H1 (cell line): ENCODE measurements around the gene CST11. TPM values are rescaled to one million over a fixed set of nuclear protein-coding genes. Genes with fewer than 3 reads are reported as not detected.

Experiments used
- CTCF ChIA-PET: fragments of 300-600 bp; sonication (Branson Sonifier 250); formaldehyde crosslinking; loops from one replicate; lab custom pipeline; 2021; ENCODE audit not compliant: partially characterized antibody; lab: Charles Lee
- POLR2A ChIA-PET: fragments of 300-600 bp; sonication (Branson Sonifier 250); formaldehyde crosslinking; loops from one replicate; lab custom pipeline; 2021; ENCODE audit warnings: inconsistent platforms; ENCODE audit not compliant: partially characterized antibody; lab: Charles Lee
- DNase-seq, 2 experiments: peaks; one replicate each; pipeline versions ENCODE4 v3.0.0 to v3.0.0-alpha.2; 2010 to 2022; ENCODE audit warnings: low spot score in 2 of 2, low read depth in 1 of 2, mixed read lengths in 1 of 2
- FAIRE-seq: peaks from 2 replicates; lab custom pipeline; 2011; peaks lifted over from hg19 to GRCh38; lab: Jason Lieb, UNC
- H2AFZ ChIP-seq: 2 replicates; pipeline ENCODE4 v1.8.1; 2012; ENCODE audit warnings: low read length, inconsistent platforms
- H2AK5ac ChIP-seq: 2 replicates; pipeline ENCODE4 v1.6.1; 2013; ENCODE audit warnings: low read depth, low read length
- H2BK120ac ChIP-seq: replicated peaks from 2 replicates; pipeline ENCODE3; 2013; ENCODE audit warnings: low read depth, low read length, inconsistent platforms
- H2BK12ac ChIP-seq: 2 replicates; pipeline ENCODE4 v1.6.1; 2013; ENCODE audit warnings: low read depth, low read length
- H2BK15ac ChIP-seq: 2 replicates; pipeline ENCODE4 v1.6.1; 2013; ENCODE audit warnings: low read length
- H2BK20ac ChIP-seq: 2 replicates; pipeline ENCODE4 v1.6.1; 2013; ENCODE audit warnings: low read length
- H2BK5ac ChIP-seq: 2 replicates; pipeline ENCODE4 v1.6.1; 2013; ENCODE audit warnings: low read depth, low read length
- H3K14ac ChIP-seq: 2 replicates; pipeline ENCODE4 v1.6.1; 2013; ENCODE audit warnings: inconsistent platforms; ENCODE audit not compliant: insufficient read length
- H3K18ac ChIP-seq: 2 replicates; pipeline ENCODE4 v1.6.1; 2013; ENCODE audit warnings: low read length; ENCODE audit errors: extremely low read depth
- H3K23ac ChIP-seq: 2 replicates; pipeline ENCODE4 v1.6.1; 2013; ENCODE audit warnings: inconsistent platforms; ENCODE audit not compliant: insufficient read length
- H3K23me2 ChIP-seq: 2 replicates; pipeline ENCODE4 v1.6.1; 2013; ENCODE audit warnings: low read depth, low read length
- H3K27ac ChIP-seq: 2 replicates; pipeline ENCODE4 v1.6.1; 2011; ENCODE audit warnings: low read depth, low read length, inconsistent platforms
- H3K27me3 ChIP-seq, 4 experiments: replicated peaks in 1 of 4; 1 replicate in 1 of 4; 2 replicates in 3 of 4; pipeline versions ENCODE4 v1.6.1 to v1.8.1; 2011 to 2013; ENCODE audit warnings: low read length in 3 of 4, mild to moderate bottlenecking in 3 of 4, inconsistent platforms in 2 of 4, mixed read lengths in 2 of 4, moderate library complexity in 1 of 4; ENCODE audit not compliant: control insufficient read depth in 3 of 4, insufficient read depth in 3 of 4; ENCODE audit errors: extremely low read depth in 1 of 4
- H3K36me3 ChIP-seq, 4 experiments: 2 replicates each; pipeline versions ENCODE4 v1.6.1 to v1.8.1; 2011 to 2013; ENCODE audit warnings: mild to moderate bottlenecking in 4 of 4, low read length in 3 of 4, moderate library complexity in 2 of 4, control low read depth in 1 of 4, inconsistent platforms in 1 of 4; ENCODE audit not compliant: insufficient read depth in 4 of 4, control insufficient read depth in 2 of 4
- H3K4ac ChIP-seq: replicated peaks from 2 replicates; pipeline ENCODE3; 2013; ENCODE audit warnings: low read length, low read depth, mixed read lengths, inconsistent platforms; ENCODE audit not compliant: insufficient read length
- H3K4me1 ChIP-seq, 4 experiments: replicated peaks in 1 of 4; 1 replicate in 1 of 4; 2 replicates in 3 of 4; pipeline versions ENCODE4 v1.6.1 to v1.8.1; 2011 to 2013; ENCODE audit warnings: low read length in 3 of 4, inconsistent platforms in 2 of 4, mixed read lengths in 1 of 4; ENCODE audit not compliant: insufficient read depth in 4 of 4, control insufficient read depth in 3 of 4
- H3K4me2 ChIP-seq, 2 experiments: 2 replicates each; pipeline versions ENCODE4 v1.6.1 to v1.8.1; 2011 to 2013; ENCODE audit warnings: low read depth in 2 of 2, low read length in 2 of 2, control low read depth in 1 of 2, inconsistent platforms in 1 of 2, mild to moderate bottlenecking in 1 of 2; ENCODE audit not compliant: insufficient read depth in 1 of 2
- H3K4me3 ChIP-seq, 4 experiments: fragments of 200-600, 300-600 bp in 1 of 4; sonication (generic), shearing (Covaris generic), sonication (Bioruptor Twin) in 1 of 4; 2 replicates each; pipeline versions ENCODE4 v1.5.1 to v1.8.1; 2011 to 2016; ENCODE audit warnings: low read length in 4 of 4, low read depth in 3 of 4, control low read depth in 2 of 4, inconsistent platforms in 2 of 4, mild to moderate bottlenecking in 2 of 4, mixed read lengths in 1 of 4, moderate library complexity in 1 of 4; ENCODE audit not compliant: insufficient read depth in 2 of 4; ENCODE audit errors: extremely low read depth in 1 of 4
- H3K56ac ChIP-seq: replicated peaks from 2 replicates; pipeline ENCODE3; 2013; ENCODE audit warnings: low read depth, mild to moderate bottlenecking, mixed read lengths, low read length, inconsistent platforms; ENCODE audit not compliant: insufficient read length
- H3K79me1 ChIP-seq: 2 replicates; pipeline ENCODE4 v1.6.1; 2013; ENCODE audit warnings: low read depth, low read length, control low read depth
- H3K79me2 ChIP-seq, 2 experiments: 2 replicates each; pipeline versions ENCODE4 v1.6.1 to v1.8.1; 2012 to 2013; ENCODE audit warnings: low read length in 2 of 2, mild to moderate bottlenecking in 2 of 2, inconsistent platforms in 1 of 2; ENCODE audit not compliant: insufficient read depth in 2 of 2, control insufficient read depth in 1 of 2
- H3K9ac ChIP-seq, 4 experiments: replicated peaks in 1 of 4; 1 replicate in 1 of 4; 2 replicates in 3 of 4; pipeline versions ENCODE4 v1.6.1 to v1.8.1; 2011 to 2013; ENCODE audit warnings: low read depth in 3 of 4, low read length in 3 of 4, control low read depth in 2 of 4, mild to moderate bottlenecking in 2 of 4, moderate library complexity in 2 of 4, inconsistent platforms in 1 of 4; ENCODE audit errors: extremely low read depth in 1 of 4
- H3K9me3 ChIP-seq, 2 experiments: 2 replicates each; pipeline versions ENCODE4 v1.6.1 to v1.8.1; 2012 to 2013; ENCODE audit warnings: mild to moderate bottlenecking in 2 of 2, moderate library complexity in 2 of 2, control low read depth in 1 of 2, inconsistent platforms in 1 of 2, low read depth in 1 of 2, low read length in 1 of 2, mixed read lengths in 1 of 2; ENCODE audit not compliant: insufficient read depth in 2 of 2
- H4K20me1 ChIP-seq, 2 experiments: replicated peaks in 1 of 2; 2 replicates each; pipeline versions ENCODE3 to v1.8.1; 2011 to 2013; ENCODE audit warnings: inconsistent platforms in 2 of 2, low read length in 2 of 2, mild to moderate bottlenecking in 1 of 2; ENCODE audit not compliant: insufficient read depth in 2 of 2, control insufficient read depth in 1 of 2
- H4K5ac ChIP-seq: 2 replicates; pipeline ENCODE4 v1.6.1; 2013; ENCODE audit warnings: low read length, low read depth, mixed read lengths, inconsistent platforms; ENCODE audit not compliant: insufficient read length
- H4K8ac ChIP-seq: 2 replicates; pipeline ENCODE4 v1.8.0; 2013; ENCODE audit warnings: mild to moderate bottlenecking, moderate library complexity, low read length, inconsistent platforms; ENCODE audit not compliant: insufficient read depth; ENCODE audit errors: extremely low read depth
- H4K91ac ChIP-seq: replicated peaks from 2 replicates; pipeline ENCODE3; 2013; ENCODE audit warnings: low read length, mixed read lengths, inconsistent platforms; ENCODE audit not compliant: insufficient read length
- KDM4A ChIP-seq: IDR thresholded peaks from one replicate; pipeline ENCODE4 v1.7.1; 2012; ENCODE audit warnings: low read depth, mild to moderate bottlenecking, moderate library complexity, low read length, inconsistent platforms; ENCODE audit not compliant: severe bottlenecking
- TCF12 ChIP-seq: IDR thresholded peaks from 2 replicates; pipeline ENCODE4 v1.6.1; 2011; ENCODE audit warnings: low read depth, mild to moderate bottlenecking, low read length
- TEAD4 ChIP-seq: IDR thresholded peaks from 2 replicates; pipeline ENCODE4 v1.6.1; 2012; ENCODE audit warnings: low read depth, low read length, inconsistent platforms, mixed read lengths
- WGBS, 2 experiments: shearing (Covaris generic) in 1 of 2; methylation state at CpG; one replicate each; pipeline versions ENCODE4 v1.1.6 to v1.1.7; 2013 to 2015; ENCODE audit warnings: low lambda C conversion rate in 2 of 2, mixed read lengths in 2 of 2, inconsistent platforms in 1 of 2, low coverage in 1 of 2, missing lambda C conversion rate in 1 of 2; ENCODE audit not compliant: insufficient replicate concordance in 2 of 2, insufficient coverage in 1 of 2, insufficient read length in 1 of 2; ENCODE audit errors: extremely low coverage in 1 of 2, missing lambda C conversion rate in 1 of 2; 5-methylcytosine and 5-hydroxymethylcytosine counted together
- polyA plus RNA-seq, 7 experiments: library from polyadenylated mRNA; depleted of rRNA in 3 of 7; stranded (reverse) in 5 of 7; unstranded in 2 of 7; fragments of >200 nt in 5 of 7; fragments of 200-250 nt in 2 of 7; gene quantifications; 1 replicate in 5 of 7; 2 replicates in 1 of 7; 4 replicates in 1 of 7; pipeline versions ENCODE4 v1.2.1 to v1.2.3, GENCODE V29; 2011 to 2013; ENCODE audit warnings: missing spikeins in 2 of 7, mixed read lengths in 2 of 7
- total RNA-seq: library from RNA; stranded (reverse); fragmentation: NEBNext Ultra II Directional; extraction: Animal tissue kit (Norgen Biotek cat#: 25700); gene quantifications from 2 replicates; pipeline ENCODE4 v1.2.1, GENCODE V29; 2021
- TF ChIP-seq, protein P1 (sequence below): IDR thresholded peaks from 2 replicates; pipeline ENCODE4 v1.6.1; 2012; ENCODE audit warnings: inconsistent platforms

Gene CST11
- total and polyA plus RNA-seq, 2 of the 8 experiments (the other 6 are each of a cell fraction or from before 2014, with no cell fraction given) = 2.0 TPM; not detected in 1

DNA sequence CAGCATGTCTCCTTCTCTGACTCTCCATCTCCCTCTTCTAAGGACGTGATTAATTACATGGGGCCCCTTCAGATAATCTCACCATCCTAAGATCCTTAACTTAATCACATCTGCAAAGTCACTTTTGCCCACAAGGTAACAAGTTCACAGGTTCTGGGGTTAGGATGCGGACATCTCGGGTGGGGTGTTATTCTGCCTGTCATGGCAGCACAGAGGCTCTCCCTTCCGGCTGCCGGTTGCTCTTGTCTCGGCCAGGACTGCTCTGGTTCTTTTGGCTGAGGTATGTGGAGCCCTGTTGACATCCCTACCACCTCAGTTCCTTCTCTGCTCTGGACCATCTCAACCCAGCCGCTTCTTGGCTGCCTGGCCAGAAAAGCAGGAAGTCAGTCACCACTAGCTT is 4.2 kb upstream of the CST11 start:
- 0 out of 2 replicates have a peak overlapping the region, but pooled peaks have one; percentile 52 for H3K18ac ChIP-seq
- FAIRE-seq (no peak), DNase-seq (no peak)
- no peaks in the 10 kb centered on the region; a peak in 1 of 8 replicates for H3K36me3 ChIP-seq
- peak overlapping the region; percentile 76; the same call in 1 of the 2 replicates for H2BK20ac ChIP-seq
- 0 out of 4 replicates have a peak, but pooled peaks cover 0 to 4% of the 10 kb centered on the region in 2 experiments for H3K79me2 ChIP-seq
- 0 out of 2 replicates have a peak overlapping the region, but pooled peaks have one; percentile 5 for H2BK12ac ChIP-seq
- no peak overlapping the region for H2AK5ac ChIP-seq
- H3K23ac ChIP-seq = no peak overlapping the region
- H3K56ac ChIP-seq = no peak overlapping the region
- no peak overlapping the region for H2BK120ac ChIP-seq
- H4K91ac ChIP-seq = no peak overlapping the region
- ChIA-PET POLR2A (no interaction called here), CTCF (interaction anchor here (1.2 kb wide), 1 partner anchor 14 kb away, joined by 4 read pairs; no protein-coding TSS in a partner anchor)
- H3K14ac ChIP-seq = no peak overlapping the region
- H4K5ac ChIP-seq = no peak overlapping the region
- no peak overlapping the region for H2BK15ac ChIP-seq
- H4K8ac ChIP-seq = no peak overlapping the region
- no peaks in the 10 kb centered on the region for H3K79me1 ChIP-seq
- no peak overlapping the region for H3K9ac ChIP-seq
- no peak overlapping the region for H3K4me3 ChIP-seq
- H3K4me1 ChIP-seq = peaks cover 0 to 7% (median 1%) of the 10 kb centered on the region in 4 experiments; a peak in 3 of 7 replicates
- TF ChIP-seq, protein P1, sequence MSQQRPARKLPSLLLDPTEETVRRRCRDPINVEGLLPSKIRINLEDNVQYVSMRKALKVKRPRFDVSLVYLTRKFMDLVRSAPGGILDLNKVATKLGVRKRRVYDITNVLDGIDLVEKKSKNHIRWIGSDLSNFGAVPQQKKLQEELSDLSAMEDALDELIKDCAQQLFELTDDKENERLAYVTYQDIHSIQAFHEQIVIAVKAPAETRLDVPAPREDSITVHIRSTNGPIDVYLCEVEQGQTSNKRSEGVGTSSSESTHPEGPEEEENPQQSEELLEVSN = no peak
- TF ChIP-seq TCF12 (no peak), KDM4A (no peak), TEAD4 (no peak)
- H3K23me2 ChIP-seq = peaks cover 7% of the 10 kb centered on the region
- no peak overlapping the region for H2BK5ac ChIP-seq
- no peak overlapping the region for H3K4ac ChIP-seq
- H3K27me3 ChIP-seq = peaks cover 0 to 7% (median 0%) of the 10 kb centered on the region in 4 experiments; a peak in 2 of 7 replicates
- WGBS, 2 experiments = 90% methylated on average over 7 of the region's 7 CpGs; no CpG with 5 or more reads in 1 of the 2 experiments
- H4K20me1 ChIP-seq = peaks cover 0 to 3% of the 10 kb centered on the region in 2 experiments
- no peak overlapping the region for H2AFZ ChIP-seq
- no peak overlapping the region for H3K27ac ChIP-seq
- H3K9me3 ChIP-seq = 0 out of 4 replicates have a peak, but pooled peaks cover 0 to 5% of the 10 kb centered on the region in 2 experiments
- no peak overlapping the region for H3K4me2 ChIP-seq
